H1 (cell line): Measurements from ENCODE around the gene RAD51B. TPM values are rescaled to one million over a fixed set of nuclear protein-coding genes. Genes with fewer than 3 reads are reported as not detected.

Experiments used
- EZH2 ChIP-seq: fragments of 200-600 bp; sonication (generic); IDR thresholded peaks from 2 replicates; pipeline ENCODE4 v1.7.1; 2012; ENCODE audit warnings: low read depth, mild to moderate bottlenecking, moderate library complexity, low read length, inconsistent platforms; ENCODE audit not compliant: severe bottlenecking
- POLR2AphosphoS5 ChIP-seq: IDR thresholded peaks from 2 replicates; pipeline ENCODE4 v1.6.1; 2011; ENCODE audit warnings: low read depth, low read length
- polyA plus RNA-seq, 7 experiments: library from polyadenylated mRNA; depleted of rRNA in 3 of 7; stranded (reverse) in 5 of 7; unstranded in 2 of 7; fragments of >200 nt in 5 of 7; fragments of 200-250 nt in 2 of 7; gene quantifications; 1 replicate in 5 of 7; 2 replicates in 1 of 7; 4 replicates in 1 of 7; pipeline versions ENCODE4 v1.2.1 to v1.2.3, GENCODE V29; 2011 to 2013; ENCODE audit warnings: missing spikeins in 2 of 7, mixed read lengths in 2 of 7
- total RNA-seq: library from RNA; stranded (reverse); fragmentation: NEBNext Ultra II Directional; extraction: Animal tissue kit (Norgen Biotek cat#: 25700); gene quantifications from 2 replicates; pipeline ENCODE4 v1.2.1, GENCODE V29; 2021
- TF ChIP-seq, protein P1 (sequence below): fragments of 300-600 bp; sonication (generic); IDR thresholded peaks from 2 replicates; pipeline ENCODE4 v1.7.1; 2012; ENCODE audit warnings: low read length, moderate library complexity, mild to moderate bottlenecking, inconsistent platforms; ENCODE audit not compliant: insufficient replicate concordance

RAD51B gene
- total and polyA plus RNA-seq, 2 of the 8 experiments (the other 6 are each of a cell fraction or from before 2014, with no cell fraction given): 3.9 to 14.9 TPM

GRCh38 chr14:68616221-68616902 is 796.8 kb downstream of the RAD51B start (continued):
- TF ChIP-seq, protein P1, sequence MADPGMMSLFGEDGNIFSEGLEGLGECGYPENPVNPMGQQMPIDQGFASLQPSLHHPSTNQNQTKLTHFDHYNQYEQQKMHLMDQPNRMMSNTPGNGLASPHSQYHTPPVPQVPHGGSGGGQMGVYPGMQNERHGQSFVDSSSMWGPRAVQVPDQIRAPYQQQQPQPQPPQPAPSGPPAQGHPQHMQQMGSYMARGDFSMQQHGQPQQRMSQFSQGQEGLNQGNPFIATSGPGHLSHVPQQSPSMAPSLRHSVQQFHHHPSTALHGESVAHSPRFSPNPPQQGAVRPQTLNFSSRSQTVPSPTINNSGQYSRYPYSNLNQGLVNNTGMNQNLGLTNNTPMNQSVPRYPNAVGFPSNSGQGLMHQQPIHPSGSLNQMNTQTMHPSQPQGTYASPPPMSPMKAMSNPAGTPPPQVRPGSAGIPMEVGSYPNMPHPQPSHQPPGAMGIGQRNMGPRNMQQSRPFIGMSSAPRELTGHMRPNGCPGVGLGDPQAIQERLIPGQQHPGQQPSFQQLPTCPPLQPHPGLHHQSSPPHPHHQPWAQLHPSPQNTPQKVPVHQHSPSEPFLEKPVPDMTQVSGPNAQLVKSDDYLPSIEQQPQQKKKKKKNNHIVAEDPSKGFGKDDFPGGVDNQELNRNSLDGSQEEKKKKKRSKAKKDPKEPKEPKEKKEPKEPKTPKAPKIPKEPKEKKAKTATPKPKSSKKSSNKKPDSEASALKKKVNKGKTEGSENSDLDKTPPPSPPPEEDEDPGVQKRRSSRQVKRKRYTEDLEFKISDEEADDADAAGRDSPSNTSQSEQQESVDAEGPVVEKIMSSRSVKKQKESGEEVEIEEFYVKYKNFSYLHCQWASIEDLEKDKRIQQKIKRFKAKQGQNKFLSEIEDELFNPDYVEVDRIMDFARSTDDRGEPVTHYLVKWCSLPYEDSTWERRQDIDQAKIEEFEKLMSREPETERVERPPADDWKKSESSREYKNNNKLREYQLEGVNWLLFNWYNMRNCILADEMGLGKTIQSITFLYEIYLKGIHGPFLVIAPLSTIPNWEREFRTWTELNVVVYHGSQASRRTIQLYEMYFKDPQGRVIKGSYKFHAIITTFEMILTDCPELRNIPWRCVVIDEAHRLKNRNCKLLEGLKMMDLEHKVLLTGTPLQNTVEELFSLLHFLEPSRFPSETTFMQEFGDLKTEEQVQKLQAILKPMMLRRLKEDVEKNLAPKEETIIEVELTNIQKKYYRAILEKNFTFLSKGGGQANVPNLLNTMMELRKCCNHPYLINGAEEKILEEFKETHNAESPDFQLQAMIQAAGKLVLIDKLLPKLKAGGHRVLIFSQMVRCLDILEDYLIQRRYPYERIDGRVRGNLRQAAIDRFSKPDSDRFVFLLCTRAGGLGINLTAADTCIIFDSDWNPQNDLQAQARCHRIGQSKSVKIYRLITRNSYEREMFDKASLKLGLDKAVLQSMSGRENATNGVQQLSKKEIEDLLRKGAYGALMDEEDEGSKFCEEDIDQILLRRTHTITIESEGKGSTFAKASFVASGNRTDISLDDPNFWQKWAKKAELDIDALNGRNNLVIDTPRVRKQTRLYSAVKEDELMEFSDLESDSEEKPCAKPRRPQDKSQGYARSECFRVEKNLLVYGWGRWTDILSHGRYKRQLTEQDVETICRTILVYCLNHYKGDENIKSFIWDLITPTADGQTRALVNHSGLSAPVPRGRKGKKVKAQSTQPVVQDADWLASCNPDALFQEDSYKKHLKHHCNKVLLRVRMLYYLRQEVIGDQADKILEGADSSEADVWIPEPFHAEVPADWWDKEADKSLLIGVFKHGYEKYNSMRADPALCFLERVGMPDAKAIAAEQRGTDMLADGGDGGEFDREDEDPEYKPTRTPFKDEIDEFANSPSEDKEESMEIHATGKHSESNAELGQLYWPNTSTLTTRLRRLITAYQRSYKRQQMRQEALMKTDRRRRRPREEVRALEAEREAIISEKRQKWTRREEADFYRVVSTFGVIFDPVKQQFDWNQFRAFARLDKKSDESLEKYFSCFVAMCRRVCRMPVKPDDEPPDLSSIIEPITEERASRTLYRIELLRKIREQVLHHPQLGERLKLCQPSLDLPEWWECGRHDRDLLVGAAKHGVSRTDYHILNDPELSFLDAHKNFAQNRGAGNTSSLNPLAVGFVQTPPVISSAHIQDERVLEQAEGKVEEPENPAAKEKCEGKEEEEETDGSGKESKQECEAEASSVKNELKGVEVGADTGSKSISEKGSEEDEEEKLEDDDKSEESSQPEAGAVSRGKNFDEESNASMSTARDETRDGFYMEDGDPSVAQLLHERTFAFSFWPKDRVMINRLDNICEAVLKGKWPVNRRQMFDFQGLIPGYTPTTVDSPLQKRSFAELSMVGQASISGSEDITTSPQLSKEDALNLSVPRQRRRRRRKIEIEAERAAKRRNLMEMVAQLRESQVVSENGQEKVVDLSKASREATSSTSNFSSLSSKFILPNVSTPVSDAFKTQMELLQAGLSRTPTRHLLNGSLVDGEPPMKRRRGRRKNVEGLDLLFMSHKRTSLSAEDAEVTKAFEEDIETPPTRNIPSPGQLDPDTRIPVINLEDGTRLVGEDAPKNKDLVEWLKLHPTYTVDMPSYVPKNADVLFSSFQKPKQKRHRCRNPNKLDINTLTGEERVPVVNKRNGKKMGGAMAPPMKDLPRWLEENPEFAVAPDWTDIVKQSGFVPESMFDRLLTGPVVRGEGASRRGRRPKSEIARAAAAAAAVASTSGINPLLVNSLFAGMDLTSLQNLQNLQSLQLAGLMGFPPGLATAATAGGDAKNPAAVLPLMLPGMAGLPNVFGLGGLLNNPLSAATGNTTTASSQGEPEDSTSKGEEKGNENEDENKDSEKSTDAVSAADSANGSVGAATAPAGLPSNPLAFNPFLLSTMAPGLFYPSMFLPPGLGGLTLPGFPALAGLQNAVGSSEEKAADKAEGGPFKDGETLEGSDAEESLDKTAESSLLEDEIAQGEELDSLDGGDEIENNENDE: no peak
- TF ChIP-seq EZH2 (no peak), POLR2AphosphoS5 (no peak)
